Hepatocyte (in vitro differentiated cells): ENCODE data around the gene EHD1. TPM values are rescaled to one million over a fixed set of nuclear protein-coding genes. Genes with fewer than 3 reads are reported as not detected.

Experiments
- DNase-seq: peaks from one replicate; pipeline ENCODE4 v3.0.0-alpha.2; 2016; ENCODE audit warnings: low spot score
- H2AFZ ChIP-seq: fragments of 200-600 bp; sonication (generic); 2 replicates; pipeline ENCODE4 v1.6.0; 2016; ENCODE audit warnings: antibody characterized with exemption, mild to moderate bottlenecking
- H3K27ac ChIP-seq: fragments of 200-600 bp; sonication (generic); 2 replicates; pipeline ENCODE4 v1.5.1; 2016; ENCODE audit warnings: mild to moderate bottlenecking
- H3K27me3 ChIP-seq: fragments of 200-600 bp; sonication (generic); 2 replicates; pipeline ENCODE4 v1.6.1; 2016
- H3K36me3 ChIP-seq: fragments of 200-600 bp; sonication (generic); replicated peaks from 2 replicates; pipeline ENCODE4 v1.5.1; 2016; ENCODE audit warnings: low read depth; ENCODE audit not compliant: insufficient read depth
- H3K4me1 ChIP-seq: fragments of 200-600 bp; sonication (generic); 2 replicates; pipeline ENCODE4 v1.5.1; 2016; ENCODE audit warnings: mild to moderate bottlenecking, moderate library complexity; ENCODE audit not compliant: insufficient read depth
- H3K4me2 ChIP-seq: fragments of 200-600 bp; sonication (generic); 2 replicates; pipeline ENCODE4 v1.6.0; 2016
- H3K4me3 ChIP-seq: fragments of 200-600 bp; sonication (generic); 2 replicates; pipeline ENCODE4 v1.5.1; 2016; ENCODE audit warnings: mild to moderate bottlenecking
- H3K79me2 ChIP-seq: fragments of 200-600 bp; sonication (generic); 2 replicates; pipeline ENCODE4 v1.6.0; 2017; ENCODE audit warnings: mild to moderate bottlenecking
- H3K9me2 ChIP-seq: fragments of 200-600 bp; sonication (generic); replicated peaks from 2 replicates; pipeline ENCODE4 v1.6.0; 2017; ENCODE audit warnings: mild to moderate bottlenecking; ENCODE audit not compliant: insufficient read depth
- H3K9me3 ChIP-seq: fragments of 200-600 bp; sonication (generic); 2 replicates; pipeline ENCODE4 v1.5.1; 2016; ENCODE audit warnings: low read depth, mild to moderate bottlenecking
- H4K20me1 ChIP-seq: fragments of 200-600 bp; sonication (generic); 2 replicates; pipeline ENCODE4 v1.6.0; 2016; ENCODE audit warnings: mild to moderate bottlenecking; ENCODE audit not compliant: insufficient read depth, poor library complexity, severe bottlenecking
- CTCF ChIP-seq: fragments of 200-600 bp; sonication (generic); IDR thresholded peaks from 2 replicates; pipeline ENCODE4 v1.5.1; 2016; ENCODE audit warnings: antibody characterized with exemption, mild to moderate bottlenecking; ENCODE audit not compliant: poor library complexity
- EZH2 ChIP-seq: fragments of 200-600 bp; sonication (generic); IDR thresholded peaks from 2 replicates; pipeline ENCODE4 v1.6.1; 2016; ENCODE audit warnings: antibody characterized with exemption, mild to moderate bottlenecking, borderline replicate concordance
- EZH2phosphoT487 ChIP-seq: fragments of 200-600 bp; sonication (generic); IDR thresholded peaks from one replicate; pipeline ENCODE4 v1.6.1; 2018; ENCODE audit warnings: antibody characterized with exemption, mild to moderate bottlenecking, low read depth, moderate library complexity; ENCODE audit not compliant: unreplicated experiment, severe bottlenecking
- WGBS: methylation state at CpG from one replicate; pipeline ENCODE4 v1.1.6; 2016; ENCODE audit warnings: low lambda C conversion rate; ENCODE audit errors: missing lambda C conversion rate; 5-methylcytosine and 5-hydroxymethylcytosine counted together
- polyA plus RNA-seq: library from polyadenylated mRNA; unstranded; fragments of >200 nt; fragmentation: Nextera tagmentation; extraction: Ambion mirVana; gene quantifications from 2 replicates; pipeline ENCODE4 v1.2.1, GENCODE V29; 2016
- total RNA-seq: library from RNA; depleted of rRNA; stranded (reverse); fragments of >200 nt; gene quantifications from 2 replicates; pipeline ENCODE4 v1.2.3, GENCODE V29; 2014

Gene EHD1
- total and polyA plus RNA-seq, 2 experiments from 2014 or later: 52.4 to 69.5 TPM

GRCh38 chr11:64883575-64883974 is 5.2 kb upstream of the EHD1 start:
- Histone ChIP-seq H2AFZ (no peak overlapping the region), H3K27ac (no peak overlapping the region), H3K4me2 (no peak overlapping the region), H3K9me3 (no peaks in the 10 kb centered on the region), H3K79me2 (peaks cover 6% of the 10 kb centered on the region), H3K4me3 (no peak overlapping the region), H4K20me1 (no peaks in the 10 kb centered on the region), H3K4me1 (peaks cover 33% of the 10 kb centered on the region), H3K9me2 (no peaks in the 10 kb centered on the region), H3K36me3 (no peaks in the 10 kb centered on the region), H3K27me3 (no peaks in the 10 kb centered on the region)
- DNase-seq: no peak
- TF ChIP-seq EZH2phosphoT487: no peak
- no peak for TF ChIP-seq CTCF
- TF ChIP-seq EZH2: no peak
- 87% methylated on average over 5 of the region's 5 CpGs for WGBS

- Histone ChIP-seq H3K4me2 (no peak overlapping the region), H3K36me3 (no peaks in the 10 kb centered on the region), H3K27ac (no peak overlapping the region), H3K9me2 (no peaks in the 10 kb centered on the region), H3K9me3 (no peaks in the 10 kb centered on the region), H3K4me1 (peaks cover 21% of the 10 kb centered on the region), H3K4me3 (no peak overlapping the region), H4K20me1 (peaks cover 6% of the 10 kb centered on the region), H3K79me2 (peaks cover 17% of the 10 kb centered on the region), H2AFZ (no peak overlapping the region), H3K27me3 (no peaks in the 10 kb centered on the region)
- no peak for DNase-seq
- TF ChIP-seq EZH2: no peak
- no peak for TF ChIP-seq EZH2phosphoT487
- TF ChIP-seq CTCF: no peak
- 84% methylated on average over 5 of the region's 5 CpGs for WGBS
These were observed 3.8 kb upstream of the EHD1 start for GRCh38 chr11:64882243-64882642.

- TF ChIP-seq EZH2 (no peak), CTCF (no peak), EZH2phosphoT487 (no peak)
- no peak overlapping the region for H2AFZ ChIP-seq
- no peaks in the 10 kb centered on the region for H3K9me3 ChIP-seq
- H3K27ac ChIP-seq: no peak overlapping the region
- peaks cover 9% of the 10 kb centered on the region for H4K20me1 ChIP-seq
- no peak for DNase-seq
- H3K9me2 ChIP-seq: no peaks in the 10 kb centered on the region
- 83% methylated on average over 8 of the region's 8 CpGs for WGBS
- H3K27me3 ChIP-seq: no peaks in the 10 kb centered on the region
- H3K4me1 ChIP-seq: peaks cover 23% of the 10 kb centered on the region
- H3K4me3 ChIP-seq: no peak overlapping the region
- H3K4me2 ChIP-seq: no peak overlapping the region
- no peaks in the 10 kb centered on the region for H3K36me3 ChIP-seq
- H3K79me2 ChIP-seq: peaks cover 23% of the 10 kb centered on the region
These were observed 3.1 kb upstream of the EHD1 start for GRCh38 chr11:64881476-64881875.
